Activated CD4-positive, alpha-beta T cell treated with anti-CD3 and anti-CD28 coated beads, Interleukin-2, amount 50 U/mL, for 1 hour (primary cell): ENCODE measurements around the gene MACF1.

Experiments
- DNase-seq: peaks from one replicate; pipeline ENCODE4 v3.0.0-alpha.2; 2020

MACF1 gene

GRCh38 chr1:39310015-39310414, 105.5 kb downstream of the MACF1 start:
- DNase-seq = no peak

- DNase-seq = no peak
Measured at GRCh38 chr1:39310691-39311090, 106.2 kb downstream of the MACF1 start.

- DNase-seq = no peak
Measured at GRCh38 chr1:39317111-39317510, 112.6 kb downstream of the MACF1 start.

- no peak for DNase-seq
Measured at GRCh38 chr1:39317910-39318633, 113.6 kb downstream of the MACF1 start.

- DNase-seq = no peak
Measured at GRCh38 chr1:39321979-39322378, 117.5 kb downstream of the MACF1 start.

- no peak for DNase-seq
Measured at GRCh38 chr1:39322431-39322830, 117.9 kb downstream of the MACF1 start.

- no peak for DNase-seq
Measured at GRCh38 chr1:39324888-39325287, 120.4 kb downstream of the MACF1 start.

GRCh38 chr1:39326836-39327235, 122.3 kb downstream of the MACF1 start:
- no peak for DNase-seq

- no peak for DNase-seq
Measured at GRCh38 chr1:39328095-39328494, 123.6 kb downstream of the MACF1 start.

GRCh38 chr1:39328586-39329121, 124.2 kb downstream of the MACF1 start:
- DNase-seq = no peak

GRCh38 chr1:39331647-39332046, 127.2 kb downstream of the MACF1 start:
- no peak for DNase-seq

GRCh38 chr1:39332291-39332690, 127.8 kb downstream of the MACF1 start:
- DNase-seq = no peak

- no peak for DNase-seq
Measured at GRCh38 chr1:39332828-39333227, 128.3 kb downstream of the MACF1 start.

GRCh38 chr1:39333296-39333695, 128.8 kb downstream of the MACF1 start:
- no peak for DNase-seq

- no peak for DNase-seq
Measured at GRCh38 chr1:39335216-39335615, 130.7 kb downstream of the MACF1 start.

- DNase-seq = no peak
Measured at GRCh38 chr1:39337067-39337466, 132.6 kb downstream of the MACF1 start.

GRCh38 chr1:39342776-39343175, 138.3 kb downstream of the MACF1 start:
- DNase-seq = no peak

- no peak for DNase-seq
Measured at GRCh38 chr1:39344394-39345154, 140.1 kb downstream of the MACF1 start.

GRCh38 chr1:39346872-39347271, 142.4 kb downstream of the MACF1 start:
- DNase-seq = no peak

GRCh38 chr1:39348278-39348677, 143.8 kb downstream of the MACF1 start:
- DNase-seq = no peak

- DNase-seq = no peak
Measured at GRCh38 chr1:39352881-39353280, 148.4 kb downstream of the MACF1 start.

- no peak for DNase-seq
Measured at GRCh38 chr1:39354572-39354971, 150.1 kb downstream of the MACF1 start.

GRCh38 chr1:39358491-39358890, 154.0 kb downstream of the MACF1 start:
- DNase-seq = no peak

- no peak for DNase-seq
Measured at GRCh38 chr1:39359028-39359570, 154.6 kb downstream of the MACF1 start.
